HCEC 1CT (cell line): ENCODE data around the gene DACT3.
A peak's percentile ranks its signal among the peaks of the same experiment; 100 is the strongest.

Experiments
- DNase-seq: peaks from one replicate; pipeline ENCODE4 v3.0.0-alpha.2; 2017

DACT3 gene, protein sequence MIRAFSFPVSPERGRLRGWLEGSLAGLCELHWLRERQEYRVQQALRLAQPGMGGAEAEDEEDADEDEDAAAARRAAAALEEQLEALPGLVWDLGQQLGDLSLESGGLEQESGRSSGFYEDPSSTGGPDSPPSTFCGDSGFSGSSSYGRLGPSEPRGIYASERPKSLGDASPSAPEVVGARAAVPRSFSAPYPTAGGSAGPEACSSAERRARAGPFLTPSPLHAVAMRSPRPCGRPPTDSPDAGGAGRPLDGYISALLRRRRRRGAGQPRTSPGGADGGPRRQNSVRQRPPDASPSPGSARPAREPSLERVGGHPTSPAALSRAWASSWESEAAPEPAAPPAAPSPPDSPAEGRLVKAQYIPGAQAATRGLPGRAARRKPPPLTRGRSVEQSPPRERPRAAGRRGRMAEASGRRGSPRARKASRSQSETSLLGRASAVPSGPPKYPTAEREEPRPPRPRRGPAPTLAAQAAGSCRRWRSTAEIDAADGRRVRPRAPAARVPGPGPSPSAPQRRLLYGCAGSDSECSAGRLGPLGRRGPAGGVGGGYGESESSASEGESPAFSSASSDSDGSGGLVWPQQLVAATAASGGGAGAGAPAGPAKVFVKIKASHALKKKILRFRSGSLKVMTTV

DNA sequence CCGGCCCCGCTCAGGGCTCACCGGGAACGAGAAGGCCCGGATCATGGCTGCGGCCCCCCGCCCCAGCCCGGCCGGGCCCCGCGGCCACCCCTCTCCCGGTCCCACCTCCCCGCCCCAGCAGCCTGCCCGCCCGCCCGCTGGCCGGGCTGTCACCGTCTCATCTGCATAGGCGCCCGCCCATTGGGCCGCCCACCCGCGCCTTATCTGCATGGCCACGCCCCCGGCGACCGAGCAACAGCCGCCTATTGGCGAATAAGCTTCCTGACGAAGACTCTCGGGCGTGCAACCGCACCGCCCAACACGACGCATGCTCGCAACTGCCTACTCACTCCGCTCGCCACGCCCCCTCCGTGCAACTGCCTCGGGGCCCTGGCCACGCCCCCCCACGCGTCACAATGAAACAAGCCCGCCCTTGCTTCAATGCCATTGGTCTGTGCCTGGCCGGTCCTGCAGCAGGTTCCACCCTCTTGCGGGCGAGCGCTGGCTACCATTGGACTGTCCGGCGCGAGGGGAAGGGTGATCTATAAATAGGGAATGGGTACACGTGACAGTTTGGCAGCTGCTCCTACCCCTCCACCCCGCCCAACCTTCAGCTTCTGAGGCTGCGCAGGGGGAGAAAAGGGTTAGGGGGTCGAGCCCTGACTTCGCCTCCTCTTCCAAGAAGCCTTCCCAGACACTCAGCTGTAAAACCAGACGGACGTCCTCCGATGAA is at the start of gene DACT3:
TSS of gene DACT3 (minus strand) at position 163 of the 712 bp plus-strand sequence. CDS start at position 45, 118 bp downstream.
- DNase-seq, result peak; percentile 100

- DNase-seq, result no peak
These were observed 49.7 kb upstream of the DACT3 start for GRCh38 chr19:46710687-46711086.

GRCh38 chr19:46704379-46705076 is 43.5 kb upstream of the DACT3 start:
- peak; percentile 24 for DNase-seq

DNA sequence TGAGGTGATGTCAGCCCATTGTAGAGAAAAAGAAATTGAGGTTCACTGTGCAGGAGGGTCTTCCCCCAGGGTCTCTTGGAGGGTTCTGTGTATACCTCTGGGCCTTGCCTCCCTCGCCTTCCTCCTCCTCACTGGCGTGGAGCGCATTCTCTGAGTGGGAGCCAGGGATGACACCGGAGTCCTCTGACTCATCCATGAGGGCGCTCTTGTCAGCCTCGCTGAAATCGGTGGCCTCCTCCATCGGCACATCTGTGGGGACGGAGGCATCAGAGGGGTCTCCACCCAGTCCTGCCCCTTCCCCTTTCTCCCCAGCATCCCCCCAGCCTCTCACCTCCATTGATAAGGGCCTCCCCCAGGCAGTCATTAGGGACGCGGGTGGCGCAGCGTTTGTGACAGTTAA is 39.7 kb upstream of the DACT3 start:
- no peak for DNase-seq

DNA sequence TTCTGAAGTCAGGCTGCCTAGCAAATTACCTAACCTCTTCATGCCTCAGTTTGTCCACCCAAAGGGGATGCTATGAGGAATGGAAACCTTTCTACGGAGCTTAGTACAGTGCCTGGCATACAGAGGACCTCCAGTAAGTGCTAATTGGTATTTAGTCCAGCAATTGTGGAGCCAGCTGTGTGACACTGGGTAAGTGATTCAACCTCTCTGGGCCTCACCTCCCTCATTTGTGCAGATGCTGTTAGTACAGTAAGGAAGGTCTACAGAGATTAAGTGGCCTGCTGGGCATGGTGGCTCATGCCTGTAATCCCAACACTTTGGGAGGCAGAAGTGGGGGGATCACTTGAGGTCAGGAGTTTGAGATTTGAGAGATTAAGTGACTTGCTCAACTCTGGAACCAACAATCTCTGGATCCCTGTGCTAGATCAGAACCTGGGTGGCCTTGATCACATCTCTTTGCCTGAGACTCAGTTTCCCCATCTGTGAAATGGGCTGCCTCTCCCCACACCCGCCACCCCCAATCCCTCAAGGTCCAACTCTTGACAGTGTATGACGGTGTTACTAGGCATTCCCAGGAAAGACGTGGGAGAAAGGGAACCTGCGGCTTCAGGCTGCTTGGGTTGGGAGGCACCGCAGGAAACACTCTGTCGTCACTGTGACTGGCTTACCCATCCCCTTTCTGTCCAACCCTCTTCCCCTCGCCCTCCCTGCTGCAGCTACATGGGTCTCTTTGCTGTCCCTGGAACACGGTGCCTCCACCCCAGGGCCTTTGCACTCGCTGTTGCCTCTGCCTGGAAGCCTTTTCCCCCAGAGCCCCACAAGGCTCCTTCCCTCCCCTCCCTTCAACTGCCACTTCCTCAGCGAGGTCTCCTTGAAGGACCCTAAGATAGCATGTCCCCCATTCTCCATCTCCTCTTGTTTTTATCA is 37.7 kb upstream of the DACT3 start:
- no peak for DNase-seq

- no peak for DNase-seq
These were observed 36.4 kb upstream of the DACT3 start for GRCh38 chr19:46697204-46697960.

DNA sequence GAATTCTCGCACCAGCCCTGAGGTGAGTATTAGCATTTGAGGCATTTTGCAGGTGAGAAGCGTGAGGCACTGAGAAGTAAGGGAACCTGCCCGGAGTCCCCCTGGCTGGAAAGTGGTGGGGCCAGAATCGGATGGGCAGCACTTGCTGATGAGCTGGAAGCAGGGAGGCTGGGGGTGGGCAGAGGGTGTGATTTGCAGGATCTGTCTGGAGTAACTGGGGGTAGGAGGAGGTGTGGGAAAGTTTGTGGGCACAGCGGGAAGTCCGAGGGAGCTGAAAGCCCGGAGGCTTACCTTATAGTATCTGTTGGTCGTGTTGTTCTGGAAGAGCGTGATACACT is 35.9 kb upstream of the DACT3 start:
- no peak for DNase-seq

GRCh38 chr19:46696052-46696451 is 35.1 kb upstream of the DACT3 start:
- no peak for DNase-seq

GRCh38 chr19:46693760-46694159 is 32.8 kb upstream of the DACT3 start:
- DNase-seq, result no peak

- DNase-seq, result no peak
These were observed 32.1 kb upstream of the DACT3 start for GRCh38 chr19:46692918-46693722.

- DNase-seq, result no peak
These were observed 31.0 kb upstream of the DACT3 start for GRCh38 chr19:46691948-46692347.

DNA sequence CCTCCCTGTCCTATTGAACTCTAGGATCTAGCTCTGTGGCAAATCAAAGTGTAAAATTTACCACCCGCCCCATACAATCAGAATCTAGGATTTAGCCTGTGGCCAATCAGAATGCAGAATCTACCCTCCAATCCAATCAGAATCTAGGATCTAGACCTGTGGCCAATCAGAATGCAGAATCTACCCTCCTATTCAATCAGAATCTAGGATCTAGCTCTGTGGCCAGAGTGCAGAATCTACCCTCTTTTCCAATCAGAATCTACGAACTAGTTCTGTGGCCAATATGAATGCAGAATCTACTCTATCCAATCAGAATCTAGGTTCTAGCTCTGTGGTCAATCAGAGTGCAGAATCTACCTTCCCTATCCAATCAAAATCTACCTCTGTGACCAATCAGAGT is 30.1 kb upstream of the DACT3 start:
- no peak for DNase-seq

DNA sequence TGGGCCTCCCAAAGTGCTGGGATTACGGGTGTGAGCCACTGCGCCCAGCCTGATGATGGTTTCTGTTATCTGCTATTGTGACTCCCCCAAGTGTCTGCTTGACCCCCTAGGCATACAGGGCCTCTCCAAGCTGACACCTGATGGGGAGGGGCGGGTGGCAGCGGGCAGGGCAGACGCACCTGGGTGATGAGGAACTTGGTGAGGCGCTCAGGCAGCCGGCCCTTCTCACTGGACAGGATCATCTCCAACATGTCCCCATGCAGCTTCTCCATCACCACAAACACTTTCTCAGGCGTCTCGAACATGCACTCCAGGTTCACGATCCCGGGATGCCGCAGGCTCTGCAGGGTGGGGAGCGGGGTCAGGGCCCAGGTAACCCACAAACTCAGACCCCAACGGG is 28.4 kb upstream of the DACT3 start:
- no peak for DNase-seq

DNA sequence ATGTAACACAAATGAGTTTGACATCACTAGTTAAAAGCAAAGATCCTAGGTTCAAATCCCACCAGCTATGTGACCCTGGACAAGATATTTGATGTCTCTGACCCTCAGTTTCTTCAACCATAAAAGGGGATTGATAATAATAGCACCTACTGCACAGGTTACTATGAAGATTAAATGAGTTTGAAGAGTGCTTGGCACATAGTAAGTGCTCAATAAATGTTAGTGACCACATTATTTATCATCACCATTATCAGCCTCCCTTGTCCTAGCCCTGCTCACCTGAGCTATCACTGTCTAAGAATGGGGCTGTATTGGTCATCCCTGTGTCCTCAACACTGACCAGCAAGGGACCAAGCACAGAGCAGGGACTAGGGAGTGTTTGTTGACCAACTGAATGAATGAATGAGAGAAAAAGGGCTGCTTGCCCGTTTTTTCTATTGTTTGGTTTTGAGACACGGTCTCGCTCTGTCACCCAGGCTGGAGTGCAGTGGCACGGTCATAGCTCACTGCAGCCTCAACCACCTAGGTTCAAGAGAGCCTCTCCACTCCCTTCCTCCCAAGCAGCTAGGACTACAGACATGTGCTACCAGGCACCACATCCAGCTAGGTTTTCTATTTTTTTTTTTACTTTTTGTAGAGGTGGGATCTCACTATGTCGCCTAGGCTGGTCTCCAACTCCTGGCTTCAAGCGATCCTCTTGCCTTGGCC is 26.6 kb upstream of the DACT3 start:
- DNase-seq, result no peak

DNA sequence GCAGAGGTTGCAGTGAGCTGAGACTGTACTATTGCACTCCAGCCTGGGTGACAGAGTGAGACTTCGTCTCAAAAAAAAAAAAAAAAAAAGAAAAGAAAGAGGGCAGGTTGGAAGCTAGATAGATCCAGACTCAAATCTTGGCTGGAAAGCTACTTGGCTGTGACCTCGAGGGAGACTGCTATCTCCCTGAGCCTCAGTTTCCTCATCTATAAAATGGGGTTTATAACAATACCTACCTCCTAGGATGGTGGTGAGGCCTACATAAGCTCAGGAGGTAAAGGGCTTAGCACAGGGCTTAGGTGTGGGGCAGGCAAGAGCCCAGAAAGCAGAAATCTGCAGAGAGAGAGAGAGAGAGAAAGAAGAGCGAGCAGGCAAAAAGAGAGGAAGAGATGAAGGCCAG is 24.2 kb upstream of the DACT3 start:
- no peak for DNase-seq

GRCh38 chr19:46678110-46678732 is 17.2 kb upstream of the DACT3 start:
- no peak for DNase-seq

- DNase-seq, result no peak
These were observed 13.6 kb upstream of the DACT3 start for GRCh38 chr19:46674416-46675178.

GRCh38 chr19:46670813-46671212 is 9.8 kb upstream of the DACT3 start:
- peak; percentile 2 for DNase-seq

DNA sequence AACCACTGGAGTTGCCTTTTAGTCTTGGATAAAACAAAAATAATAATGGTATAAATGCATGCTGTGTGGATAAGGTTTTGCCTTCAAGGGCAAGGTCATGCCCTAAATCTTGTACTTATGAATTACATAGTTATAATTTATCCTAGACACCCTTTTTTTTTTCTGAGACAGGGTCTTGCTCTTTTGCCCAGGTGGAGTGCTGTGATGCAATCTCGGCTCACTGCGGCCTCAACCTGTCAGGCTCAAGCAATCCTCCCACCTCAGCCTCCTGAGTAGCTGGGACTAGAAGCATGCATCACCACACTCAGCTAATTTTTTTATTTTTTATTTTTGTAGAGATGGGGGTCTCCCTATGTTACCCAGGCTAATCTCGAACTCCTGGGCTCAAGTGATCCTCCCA is 7.7 kb upstream of the DACT3 start:
- DNase-seq, result no peak
